Liver (tissue), 9 donors: Measurements from ENCODE around the gene DIP2B. TPM values are rescaled to one million over a fixed set of nuclear protein-coding genes. Genes with fewer than 3 reads are reported as not detected.

Source experiments
- DNase-seq: peaks from one replicate; pipeline ENCODE4 v3.0.0-alpha.2; 2017; ENCODE audit warnings: low spot score
- H3K27ac ChIP-seq, 2 donors: one replicate each; pipeline ENCODE4 v1.7.0; 2013; ENCODE audit warnings: inconsistent platforms in 2 of 2, low read length in 2 of 2, control low read depth in 1 of 2, low read depth in 1 of 2, mild to moderate bottlenecking in 1 of 2
- H3K27me3 ChIP-seq, 4 donors: one replicate each; pipeline versions ENCODE4 v1.6.1 to v1.7.0; 2013; ENCODE audit warnings: low read length in 3 of 4, inconsistent platforms in 1 of 4, mild to moderate bottlenecking in 1 of 4, moderate library complexity in 1 of 4; ENCODE audit not compliant: control insufficient read depth in 4 of 4, insufficient read depth in 4 of 4
- H3K36me3 ChIP-seq, 4 donors: one replicate each; pipeline versions ENCODE4 v1.6.1 to v1.7.0; 2013; ENCODE audit warnings: low read length in 3 of 4, mild to moderate bottlenecking in 3 of 4, low read depth in 1 of 4, moderate library complexity in 1 of 4; ENCODE audit not compliant: control insufficient read depth in 4 of 4, insufficient read depth in 3 of 4
- H3K4me1 ChIP-seq, 4 donors: one replicate each; pipeline versions ENCODE4 v1.6.1 to v1.7.0; 2013; ENCODE audit warnings: low read length in 3 of 4, mild to moderate bottlenecking in 3 of 4, moderate library complexity in 1 of 4; ENCODE audit not compliant: control insufficient read depth in 4 of 4, insufficient read depth in 4 of 4
- H3K4me3 ChIP-seq, 3 donors: one replicate each; pipeline versions ENCODE4 v1.6.1 to v1.7.0; 2013; ENCODE audit warnings: low read length in 3 of 3, control low read depth in 1 of 3, low read depth in 1 of 3, mild to moderate bottlenecking in 1 of 3
- H3K9ac ChIP-seq, 2 donors: one replicate each; pipeline ENCODE4 v1.7.0; 2013; ENCODE audit warnings: low read length in 2 of 2, mild to moderate bottlenecking in 2 of 2, moderate library complexity in 2 of 2, control low read depth in 1 of 2, low read depth in 1 of 2
- H3K9me3 ChIP-seq, 4 donors: one replicate each; pipeline versions ENCODE4 v1.6.1 to v1.7.0; 2013; ENCODE audit warnings: low read length in 3 of 4; ENCODE audit not compliant: control insufficient read depth in 4 of 4
- ATF3 ChIP-seq: IDR thresholded peaks from 2 replicates; pipeline ENCODE4 v1.6.1; 2016; ENCODE audit warnings: antibody characterized with exemption
- CTCF ChIP-seq: fragments of 150-350 bp; IDR thresholded peaks from 2 replicates; pipeline ENCODE4 v1.5.1; 2017; ENCODE audit warnings: improper control_type of control experiment, low read depth, low read length; ENCODE audit not compliant: missing input control
- EGR1 ChIP-seq, 2 donors: IDR thresholded peaks; 2 replicates each; pipeline ENCODE4 v1.6.1; 2016 to 2018; ENCODE audit warnings: antibody characterized with exemption in 2 of 2, low read depth in 2 of 2
- FOXA1 ChIP-seq: IDR thresholded peaks from 2 replicates; pipeline ENCODE4 v1.6.1; 2016; ENCODE audit warnings: antibody characterized with exemption
- FOXA2 ChIP-seq: IDR thresholded peaks from 2 replicates; pipeline ENCODE4 v1.6.1; 2016; ENCODE audit warnings: antibody characterized with exemption
- GABPA ChIP-seq, 2 donors: IDR thresholded peaks in 1 of 2; conservative IDR thresholded peaks in 1 of 2; 2 replicates each; pipeline ENCODE4 v1.6.1; 2016; ENCODE audit warnings: antibody characterized with exemption in 2 of 2, mild to moderate bottlenecking in 1 of 2, moderate library complexity in 1 of 2
- HNF4A ChIP-seq, 2 donors: conservative IDR thresholded peaks; 2 replicates each; pipeline ENCODE4 v1.6.1; 2016; ENCODE audit warnings: antibody characterized with exemption in 2 of 2, mild to moderate bottlenecking in 2 of 2
- HNF4G ChIP-seq: IDR thresholded peaks from 2 replicates; pipeline ENCODE4 v1.6.1; 2016; ENCODE audit warnings: antibody characterized with exemption
- JUND ChIP-seq, 2 donors: IDR thresholded peaks; 2 replicates each; pipeline ENCODE4 v1.6.1; 2016; ENCODE audit warnings: antibody characterized with exemption in 2 of 2
- MAX ChIP-seq: IDR thresholded peaks from 2 replicates; pipeline ENCODE4 v1.6.1; 2016; ENCODE audit warnings: antibody characterized with exemption
- NR2F2 ChIP-seq: IDR thresholded peaks from 2 replicates; pipeline ENCODE4 v1.6.1; 2016; ENCODE audit warnings: antibody characterized with exemption
- RAD21 ChIP-seq, 2 donors: IDR thresholded peaks; 2 replicates each; pipeline ENCODE4 v1.6.1; 2016; ENCODE audit warnings: antibody characterized with exemption in 2 of 2, mild to moderate bottlenecking in 2 of 2
- REST ChIP-seq: IDR thresholded peaks from 2 replicates; pipeline ENCODE4 v1.6.1; 2016; ENCODE audit warnings: antibody characterized with exemption, mild to moderate bottlenecking
- RXRA ChIP-seq, 2 donors: IDR thresholded peaks; 2 replicates each; pipeline ENCODE4 v1.6.1; 2017 to 2018; ENCODE audit warnings: antibody characterized with exemption in 2 of 2, mild to moderate bottlenecking in 1 of 2
- SP1 ChIP-seq: IDR thresholded peaks from 2 replicates; pipeline ENCODE4 v1.6.1; 2018; ENCODE audit warnings: antibody characterized with exemption, mild to moderate bottlenecking
- TAF1 ChIP-seq: conservative IDR thresholded peaks from 2 replicates; pipeline ENCODE4 v1.6.1; 2016; ENCODE audit warnings: antibody characterized with exemption, mild to moderate bottlenecking
- ZBTB33 ChIP-seq: IDR thresholded peaks from 2 replicates; pipeline ENCODE4 v1.6.1; 2016; ENCODE audit warnings: antibody characterized with exemption
- WGBS: extraction: QIAGEN DNeasy Blood & Tissue Kit; methylation state at CpG from one replicate; pipeline ENCODE4 v1.1.7; 2013; 5-methylcytosine and 5-hydroxymethylcytosine counted together
- polyA plus RNA-seq, 2 donors: library from polyadenylated mRNA; stranded (reverse) in 1 of 2; unstranded in 1 of 2; fragments of 200-250 nt in 1 of 2; fragments of >200 nt in 1 of 2; fragmentation: Nextera tagmentation in 1 of 2; extraction: Ambion mirVana in 1 of 2; gene quantifications; one replicate each; pipeline versions ENCODE4 v1.2.1 to v1.2.3, GENCODE V29; 2013 to 2015
- total RNA-seq, 2 donors: library from RNA; depleted of rRNA; stranded (reverse); fragments of >200 nt; gene quantifications; one replicate each; pipeline ENCODE4 v1.2.3, GENCODE V29; 2014
- donor health status: healthy.
- donor health status: healthy.
- donor health status: healthy.
- donor health status: healthy.
- donor health status: healthy.

DIP2B gene
- total and polyA plus RNA-seq, 4 donors, result 4.8 to 30.7 (median 13.8) TPM

- H3K9me3 ChIP-seq, result no peaks in the 10 kb centered on the region
- no peak overlapping the region for H3K27ac ChIP-seq
- peaks cover 0 to 18% (median 6%) of the 10 kb centered on the region in 4 donors for H3K36me3 ChIP-seq
- H3K9ac ChIP-seq, result no peak overlapping the region
- H3K4me3 ChIP-seq, result no peak overlapping the region
- H3K27me3 ChIP-seq, result no peaks in the 10 kb centered on the region
- no peak for TF ChIP-seq TAF1
- no peak for TF ChIP-seq JUND (IDR thresholded peaks at IDR 0.05)
- TF ChIP-seq HNF4G, result no peak
- no peak for TF ChIP-seq EGR1 (IDR thresholded peaks at IDR 0.05; ENCODE audit: low read depth in 2 of 2)
- no peak for TF ChIP-seq RAD21 (IDR thresholded peaks at IDR 0.05)
- TF ChIP-seq MAX, result no peak
- no peak for TF ChIP-seq NR2F2
- TF ChIP-seq RXRA (IDR thresholded peaks at IDR 0.05), result no peak
- no peak for TF ChIP-seq REST
- no peak for TF ChIP-seq CTCF
- TF ChIP-seq GABPA (IDR thresholded peaks at IDR 0.05 in 1 of 2, conservative IDR thresholded peaks at IDR 0.05 in 1 of 2), result no peak
- no peak for DNase-seq
- WGBS, result 89% methylated on average over 5 of the region's 5 CpGs
- H3K4me1 ChIP-seq, result no peaks in the 10 kb centered on the region
Observed at GRCh38 chr12:50665170-50665569, 160.4 kb downstream of the DIP2B start.

- Histone ChIP-seq H3K27me3 (no peaks in the 10 kb centered on the region), H3K27ac (no peak overlapping the region), H3K4me1 (no peaks in the 10 kb centered on the region), H3K36me3 (peaks cover 0 to 14% (median 5%) of the 10 kb centered on the region in 4 donors), H3K9ac (no peak overlapping the region), H3K4me3 (no peak overlapping the region), H3K9me3 (no peaks in the 10 kb centered on the region)
- 85% methylated on average over 1 of the region's 1 CpG for WGBS
- TF ChIP-seq ZBTB33 (no peak), HNF4G (no peak), FOXA1 (no peak), FOXA2 (no peak), SP1 (no peak), NR2F2 (no peak), ATF3 (no peak), MAX (no peak), RXRA (IDR thresholded peaks at IDR 0.05) (no peak), CTCF (no peak), JUND (IDR thresholded peaks at IDR 0.05) (no peak), REST (no peak), GABPA (IDR thresholded peaks at IDR 0.05 in 1 of 2, conservative IDR thresholded peaks at IDR 0.05 in 1 of 2) (no peak), EGR1 (IDR thresholded peaks at IDR 0.05; ENCODE audit: low read depth in 2 of 2) (no peak), HNF4A (conservative IDR thresholded peaks at IDR 0.05) (no peak)
- no peak for DNase-seq
Observed at GRCh38 chr12:50665609-50666008, 160.8 kb downstream of the DIP2B start.
